Heart right ventricle (tissue), 16 donors: ENCODE data around the gene TTLL5. TPM values are rescaled to one million over a fixed set of nuclear protein-coding genes. Genes with fewer than 3 reads are reported as not detected.

Experiments
- ATAC-seq, 8 donors: fragments of 200-7000 bp; cut with Tn5 transposase; one replicate each; pipeline ENCODE4 v1.9.1; 2020; ENCODE audit warnings: mild to moderate bottlenecking in 8 of 8, moderate library complexity in 8 of 8, moderate number of reproducible peaks in 1 of 8
- DNase-seq, 2 donors: peaks; one replicate each; pipeline ENCODE4 v3.0.0-alpha.2; 2020
- H3K27ac ChIP-seq, 10 donors: fragments of 200-600 bp; sonication (generic) in 2 of 10; one replicate each; pipeline versions ENCODE4 v1.5.0 to v1.8.0; 2020 to 2022; ENCODE audit warnings: mild to moderate bottlenecking in 3 of 10
- H3K27me3 ChIP-seq, 7 donors: fragments of 200-600 bp; one replicate each; pipeline ENCODE4 v1.8.0; 2021 to 2022; ENCODE audit warnings: mild to moderate bottlenecking in 2 of 7
- H3K36me3 ChIP-seq, 9 donors: fragments of 200-600 bp; sonication (generic) in 1 of 9; one replicate each; pipeline versions ENCODE4 v1.5.0 to v1.8.0; 2020 to 2022; ENCODE audit warnings: mild to moderate bottlenecking in 2 of 9
- H3K4me1 ChIP-seq, 9 donors: fragments of 200-600 bp; sonication (generic) in 1 of 9; one replicate each; pipeline versions ENCODE4 v1.5.0 to v1.8.0; 2020 to 2022; ENCODE audit warnings: mild to moderate bottlenecking in 4 of 9
- H3K4me3 ChIP-seq, 10 donors: fragments of 200-600 bp; sonication (generic) in 2 of 10; one replicate each; pipeline versions ENCODE4 v1.5.0 to v1.8.0; 2020 to 2022; ENCODE audit warnings: mild to moderate bottlenecking in 7 of 10, moderate library complexity in 2 of 10
- H3K9me3 ChIP-seq, 11 donors: fragments of 200-600 bp in 10 of 11; sonication (generic) in 2 of 11; one replicate each; pipeline versions ENCODE4 v1.5.0 to v1.8.0; 2013 to 2022; ENCODE audit warnings: mild to moderate bottlenecking in 2 of 11, control low read depth in 1 of 11, moderate library complexity in 1 of 11
- WGBS, 2 donors: extraction: QIAGEN DNeasy Blood & Tissue Kit; methylation state at CpG; one replicate each; pipeline ENCODE4 v1.1.7; 2013; ENCODE audit warnings: inconsistent platforms in 1 of 2; 5-methylcytosine and 5-hydroxymethylcytosine counted together
- intact Hi-C, 10 donors: fragments of 100-400 bp; cut with DNase I; formaldehyde crosslinking; loops; one replicate each; pipeline versions ENCODE4 v1.11.1 to v1.14.2; 2022
- polyA plus RNA-seq, 2 donors: library from polyadenylated mRNA; stranded (reverse); fragments of 200-250 nt; gene quantifications; one replicate each; pipeline ENCODE4 v1.2.3, GENCODE V29; 2013
- total RNA-seq, 10 donors: library from RNA; stranded (reverse); fragmentation: NEBNext Ultra II Directional in 3 of 10; extraction: Animal tissue kit (Norgen Biotek cat#: 25700) in 3 of 10; gene quantifications; one replicate each; pipeline versions ENCODE4 v1.2.1 to v1.2.4, GENCODE V29; 2021 to 2023
- TF ChIP-seq, protein P1 (sequence below), 9 donors: fragments of 200-600 bp; sonication (generic) in 2 of 9; IDR thresholded peaks; one replicate each; pipeline versions ENCODE4 v1.5.0 to v1.8.0; 2021 to 2022; ENCODE audit warnings: antibody characterized with exemption in 9 of 9, mild to moderate bottlenecking in 5 of 9, moderate library complexity in 1 of 9
- donor health status: Arrhythmogenic right ventricular cardiomyopathy.
- donor health status: ischemic (EF 13 %, LVEDD 7.1; RV severe dilation, severe dysfunction).
- donor health status: healthy with polysubstance abuse.
- donor health status: DM: no; HTN: yes; CAD: no.
- donor health status: DM: no; HTN: no; CAD: no.
- donor health status: ischemic (EF 25% LVEDD 6.9; RV normal size, moderate dysfunction).
- donor health status: ischemic (EF 25% LVEDD 5.7; RV mildly dilated, moderate dysfunction).
- donor health status: healthy.
- donor health status: DM: yes; HTN: yes; CAD: no.
- donor health status: Ischemic cardiomyopathy.
- donor health status: ischemic (EF 35%, LVEDD 5.7; RV mildly dilated, moderate dysfunction).
- donor health status: nonischemic (EF 11% LVEDD 7.7; RV severe dilation, severe dysfunction).
- donor health status: DM: yes; HTN: yes; CAD: no.
- donor health status: PGD.
- donor health status: ischemic (EF 29% LVEDD 5.4; RV normal size, mild dysfunction).
- donor health status: nonischemic (EF 23%, LVEDD 6.1; RV moderate dilation, normal function).

The TTLL5 gene
- total and polyA plus RNA-seq, 12 donors: 5.6 to 24.7 (median 17.6) TPM

DNA sequence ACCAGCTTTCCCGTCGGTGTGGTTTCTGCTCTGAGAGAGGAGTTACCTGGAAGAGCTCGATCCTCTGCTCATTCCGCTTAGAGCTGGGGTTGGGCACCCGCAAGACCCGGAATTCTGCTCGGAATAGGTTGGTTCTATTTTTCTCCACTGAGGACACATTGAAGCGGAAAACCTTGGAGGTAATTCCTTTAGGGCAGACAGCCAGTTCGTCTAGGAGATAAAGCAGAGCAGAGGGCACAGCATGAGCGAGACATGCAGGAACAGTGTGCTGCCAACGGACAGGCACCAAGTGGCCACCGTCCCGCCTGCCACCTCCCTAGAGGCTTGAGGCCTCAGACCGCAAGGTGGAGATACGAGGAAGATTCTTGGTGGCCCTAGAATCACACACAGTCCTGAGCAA is 310.5 kb downstream of the TTLL5 start:
- intact Hi-C loops: loop anchor here in 3 of 10 donors (10.0 kb wide), 2 partner anchors 177 to 397 kb away; partner anchors contain the start of gene FLVCR2 (in 1 of the 3)
- TF ChIP-seq, protein P1, sequence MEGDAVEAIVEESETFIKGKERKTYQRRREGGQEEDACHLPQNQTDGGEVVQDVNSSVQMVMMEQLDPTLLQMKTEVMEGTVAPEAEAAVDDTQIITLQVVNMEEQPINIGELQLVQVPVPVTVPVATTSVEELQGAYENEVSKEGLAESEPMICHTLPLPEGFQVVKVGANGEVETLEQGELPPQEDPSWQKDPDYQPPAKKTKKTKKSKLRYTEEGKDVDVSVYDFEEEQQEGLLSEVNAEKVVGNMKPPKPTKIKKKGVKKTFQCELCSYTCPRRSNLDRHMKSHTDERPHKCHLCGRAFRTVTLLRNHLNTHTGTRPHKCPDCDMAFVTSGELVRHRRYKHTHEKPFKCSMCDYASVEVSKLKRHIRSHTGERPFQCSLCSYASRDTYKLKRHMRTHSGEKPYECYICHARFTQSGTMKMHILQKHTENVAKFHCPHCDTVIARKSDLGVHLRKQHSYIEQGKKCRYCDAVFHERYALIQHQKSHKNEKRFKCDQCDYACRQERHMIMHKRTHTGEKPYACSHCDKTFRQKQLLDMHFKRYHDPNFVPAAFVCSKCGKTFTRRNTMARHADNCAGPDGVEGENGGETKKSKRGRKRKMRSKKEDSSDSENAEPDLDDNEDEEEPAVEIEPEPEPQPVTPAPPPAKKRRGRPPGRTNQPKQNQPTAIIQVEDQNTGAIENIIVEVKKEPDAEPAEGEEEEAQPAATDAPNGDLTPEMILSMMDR (IDR thresholded peaks at IDR 0.05): no peak
- no peak for DNase-seq
- H3K36me3 ChIP-seq: peaks cover 0 to 43% (median 5%) of the 10 kb centered on the region in 9 donors
- no peaks in the 10 kb centered on the region for H3K9me3 ChIP-seq
- no peak overlapping the region for H3K4me3 ChIP-seq
- H3K27ac ChIP-seq: no peak overlapping the region
- no peak for ATAC-seq
- no peaks in the 10 kb centered on the region for H3K27me3 ChIP-seq
- 90 to 93% methylated on average over 15 of the region's 15 CpGs for WGBS, 2 donors
- H3K4me1 ChIP-seq: peaks cover 0 to 34% (median 11%) of the 10 kb centered on the region in 9 donors

DNA sequence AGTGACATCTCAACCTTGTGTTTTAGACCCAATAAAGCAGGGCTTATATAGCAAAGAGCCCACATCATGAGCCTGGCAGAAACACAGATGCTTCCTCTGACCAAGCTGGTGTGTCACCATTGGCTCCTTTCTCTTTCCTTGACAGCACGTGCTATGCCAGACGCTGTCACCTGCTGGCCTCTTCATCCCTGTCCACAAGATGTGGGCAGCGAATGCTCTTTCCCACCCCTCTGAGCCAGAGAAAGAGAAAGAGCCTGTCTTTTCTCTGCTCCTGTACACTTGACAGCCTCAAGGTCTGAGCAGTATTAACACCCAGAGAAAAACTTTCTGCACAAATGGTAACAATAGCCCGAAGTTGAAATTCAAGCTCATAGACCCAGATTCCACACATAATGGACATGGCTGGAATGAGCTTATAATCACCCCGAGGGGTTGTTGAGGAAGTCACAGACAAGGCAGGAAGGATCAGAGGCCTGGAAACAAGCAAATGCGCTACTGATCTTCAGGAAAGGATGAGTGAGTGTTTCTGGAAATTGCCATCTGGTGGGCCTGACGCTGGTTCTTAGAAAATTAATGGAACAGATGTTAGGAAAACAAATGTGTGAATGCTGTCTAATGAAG is 311.9 kb downstream of the TTLL5 start:
- TF ChIP-seq, protein P1 (IDR thresholded peaks at IDR 0.05): no peak
- WGBS, 2 donors: 38 to 53% methylated on average over 7 of the region's 7 CpGs
- DNase-seq (no peak), ATAC-seq (peak in 2 of 8 donors; percentile 16 to 56)
- Histone ChIP-seq H3K4me1 (peaks cover 0 to 47% (median 15%) of the 10 kb centered on the region in 9 donors), H3K4me3 (no peak overlapping the region), H3K9me3 (no peaks in the 10 kb centered on the region), H3K27ac (no peak overlapping the region), H3K27me3 (no peaks in the 10 kb centered on the region), H3K36me3 (peaks cover 0 to 29% (median 0%) of the 10 kb centered on the region in 9 donors)
- intact Hi-C loops: loop anchor here in 3 of 10 donors (10.0 kb wide), 2 partner anchors 178 to 398 kb away; partner anchors contain the start of gene FLVCR2 (in 1 of the 3)

DNA sequence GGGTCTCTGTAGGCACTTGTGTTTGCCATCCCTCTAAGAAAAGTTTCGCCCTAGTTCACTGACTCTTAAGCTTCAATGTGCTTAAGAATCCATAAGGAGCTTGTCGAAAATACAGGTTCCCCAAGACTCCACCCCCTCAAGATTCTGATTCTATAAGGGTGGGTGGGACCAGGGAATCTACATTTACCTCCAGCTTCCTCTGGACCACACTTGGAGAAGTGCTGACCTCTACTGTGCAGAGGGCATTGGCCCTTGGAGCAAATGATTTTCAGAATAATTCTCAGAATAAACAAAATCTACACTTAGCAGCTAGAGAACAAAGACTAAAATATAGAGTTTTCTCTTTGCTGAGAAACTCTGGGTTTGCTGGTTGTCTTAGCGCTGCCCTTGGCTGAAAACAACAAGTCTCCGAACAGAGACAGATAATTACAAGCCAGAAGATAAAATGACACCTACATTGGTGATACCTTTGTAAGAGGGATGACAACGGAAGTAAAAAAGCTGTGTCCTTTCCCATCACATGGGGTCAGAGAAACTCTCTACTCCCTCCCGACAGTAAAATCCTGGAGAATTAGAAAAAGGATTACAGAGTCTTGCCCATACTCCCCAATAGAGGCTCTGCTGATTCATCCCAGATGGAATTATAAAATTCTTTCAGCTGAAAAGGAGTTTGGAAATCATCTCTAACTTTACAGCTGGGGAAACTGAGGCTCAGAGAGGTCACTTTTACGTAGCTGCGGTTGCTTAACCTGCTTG is 316.0 kb downstream of the TTLL5 start:
- H3K36me3 ChIP-seq: no peaks in the 10 kb centered on the region
- H3K27me3 ChIP-seq: no peaks in the 10 kb centered on the region
- peak overlapping the region in 1 of 10 donors; percentile 13 for H3K4me3 ChIP-seq
- H3K27ac ChIP-seq: peak overlapping the region in 1 of 10 donors; percentile 17
- WGBS, 2 donors: 73 to 74% methylated on average over 8 of the region's 8 CpGs
- DNase-seq (no peak), ATAC-seq (no peak)
- H3K9me3 ChIP-seq: no peaks in the 10 kb centered on the region
- intact Hi-C loops: loop anchor here in 4 of 10 donors (5.0 to 10.0 kb wide), 4 partner anchors 70 to 402 kb away; partner anchors contain the start of gene FLVCR2 (in 1 of the 4)
- TF ChIP-seq, protein P1 (IDR thresholded peaks at IDR 0.05): no peak
- peaks cover 0 to 62% (median 34%) of the 10 kb centered on the region in 9 donors for H3K4me1 ChIP-seq

DNA sequence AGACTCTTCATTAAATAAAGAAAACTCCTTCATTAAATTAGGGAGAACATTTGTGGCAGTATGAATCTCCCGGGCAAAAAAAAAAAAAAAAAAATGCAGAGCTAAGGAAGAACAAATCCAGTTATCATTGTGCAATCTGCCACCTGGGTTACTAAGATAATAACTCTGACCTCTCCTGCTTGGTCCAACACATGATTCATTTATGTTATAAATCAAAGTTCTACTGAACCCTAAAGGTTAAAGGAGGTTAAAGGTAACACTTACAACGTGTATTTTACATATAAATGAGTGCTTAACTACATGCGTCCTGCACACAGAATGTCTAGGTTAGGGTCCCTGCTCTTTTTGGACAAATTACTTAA is 316.5 kb downstream of the TTLL5 start:
- peak overlapping the region in 1 of 10 donors; percentile 17 for H3K27ac ChIP-seq
- H3K9me3 ChIP-seq: no peaks in the 10 kb centered on the region
- no peak for DNase-seq
- 59 to 73% methylated on average over 3 of the region's 3 CpGs for WGBS, 2 donors
- no peaks in the 10 kb centered on the region for H3K27me3 ChIP-seq
- no peak for ATAC-seq
- peaks cover 0 to 62% (median 31%) of the 10 kb centered on the region in 9 donors for H3K4me1 ChIP-seq
- no peaks in the 10 kb centered on the region for H3K36me3 ChIP-seq
- H3K4me3 ChIP-seq: no peak overlapping the region
- TF ChIP-seq, protein P1 (IDR thresholded peaks at IDR 0.05): no peak
- intact Hi-C loops: loop anchor here in 4 of 10 donors (5.0 to 10.0 kb wide), 4 partner anchors 70 to 403 kb away; partner anchors contain the start of gene FLVCR2 (in 1 of the 4)
